HG03135 (cell line): ENCODE data around the gene VWA2.

ENCODE experiments used
- ATAC-seq: cut with Tn5 transposase; IDR thresholded peaks from one replicate; pipeline ENCODE4 v1.9.1; 2021; ENCODE audit warnings: mild to moderate bottlenecking, moderate library complexity; ENCODE audit not compliant: unreplicated experiment

VWA2 gene

GRCh38 chr10:114274616-114275453 is 35.8 kb downstream of the VWA2 start:
- no peak for ATAC-seq

- ATAC-seq = no peak
Observed at GRCh38 chr10:114276066-114276465, 37.0 kb downstream of the VWA2 start.

- no peak for ATAC-seq
Observed at GRCh38 chr10:114276671-114277070, 37.6 kb downstream of the VWA2 start.

- no peak for ATAC-seq
Observed at GRCh38 chr10:114278140-114278883, 39.3 kb downstream of the VWA2 start.

- no peak for ATAC-seq
Observed at GRCh38 chr10:114278884-114279191, 39.8 kb downstream of the VWA2 start.

- ATAC-seq = no peak
Observed at GRCh38 chr10:114279289-114279688, 40.2 kb downstream of the VWA2 start.

GRCh38 chr10:114279901-114280644 is 41.0 kb downstream of the VWA2 start:
- no peak for ATAC-seq

GRCh38 chr10:114281006-114281405 is 42.0 kb downstream of the VWA2 start:
- ATAC-seq = no peak

- no peak for ATAC-seq
Observed at GRCh38 chr10:114281461-114281860, 42.4 kb downstream of the VWA2 start.

GRCh38 chr10:114282526-114282925 is 43.5 kb downstream of the VWA2 start:
- ATAC-seq = no peak

GRCh38 chr10:114283091-114283490 is 44.0 kb downstream of the VWA2 start:
- no peak for ATAC-seq

GRCh38 chr10:114283535-114284234 is 44.6 kb downstream of the VWA2 start:
- ATAC-seq = no peak

- no peak for ATAC-seq
Observed at GRCh38 chr10:114284346-114285071, 45.5 kb downstream of the VWA2 start.

GRCh38 chr10:114285961-114286441 is 46.9 kb downstream of the VWA2 start:
- ATAC-seq = no peak

- ATAC-seq = no peak
Observed at GRCh38 chr10:114286921-114287320, 47.9 kb downstream of the VWA2 start.

GRCh38 chr10:114288424-114289095 is 49.5 kb downstream of the VWA2 start:
- ATAC-seq = no peak

GRCh38 chr10:114289096-114289436 is 50.0 kb downstream of the VWA2 start:
- no peak for ATAC-seq

- no peak for ATAC-seq
Observed at GRCh38 chr10:114290038-114290437, 51.0 kb downstream of the VWA2 start.

GRCh38 chr10:114291076-114291475 is 52.0 kb downstream of the VWA2 start:
- ATAC-seq = no peak

- no peak for ATAC-seq
Observed at GRCh38 chr10:114291516-114291915, 52.5 kb downstream of the VWA2 start.
